Measurements from ENCODE around the gene DCAF15.

- no peak for TF ChIP-seq CTCF (IDR thresholded peaks at IDR 0.05)
- no peak for TF ChIP-seq POLR2AphosphoS5 (IDR thresholded peaks at IDR 0.05)
- no peak for TF ChIP-seq POLR2A (IDR thresholded peaks at IDR 0.05)
These were observed 27.4 kb downstream of the DCAF15 start for GRCh38 chr19:13979686-13980085.

Measured in gastroesophageal sphincter (tissue), 3 donors.